Superior temporal gyrus (tissue), 1 donor: Measurements from ENCODE around the gene FER.
"Not testable (repeated sequence)": the region's sequence is repeated elsewhere in the genome, so short reads cannot be mapped to it uniquely, and the experiment has no call there.

Experiments used
- DNase-seq: peaks from one replicate; pipeline ENCODE4 v3.0.0-alpha.2; 2016; ENCODE audit errors: extremely low spot score

FER gene

GRCh38 chr5:108747774-108748400, at the start of gene FER:
Gene FER (plus strand): TSS chr5:108747897. CDS start chr5:108798183, 50,286 bp downstream.
- DNase-seq: peak; percentile 69

- DNase-seq: not testable (repeated sequence)
Observed at GRCh38 chr5:108700388-108700787, 47.3 kb upstream of the FER start.

DNA sequence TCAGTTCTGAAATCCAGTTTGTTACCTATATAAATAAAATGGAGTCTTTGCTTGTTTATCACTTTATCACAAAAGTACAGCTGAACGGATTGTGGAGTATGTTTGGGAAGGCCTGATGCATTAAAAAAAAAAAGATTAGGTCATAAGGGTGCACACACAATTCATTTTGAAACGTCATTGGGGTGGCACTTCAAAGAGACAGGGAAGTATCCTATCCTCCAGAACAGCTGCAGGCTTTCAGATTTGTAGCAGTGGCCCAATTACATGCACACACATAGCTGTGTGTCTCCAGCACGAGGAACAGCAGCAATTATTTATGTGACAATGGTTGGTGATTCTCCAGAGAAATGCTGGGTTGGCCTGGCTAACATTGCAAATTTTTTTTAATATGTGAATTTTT, 46.8 kb upstream of the FER start:
- DNase-seq: peak; percentile 33

- no peak for DNase-seq
Observed at GRCh38 chr5:108702546-108702945, 45.2 kb upstream of the FER start.

DNA sequence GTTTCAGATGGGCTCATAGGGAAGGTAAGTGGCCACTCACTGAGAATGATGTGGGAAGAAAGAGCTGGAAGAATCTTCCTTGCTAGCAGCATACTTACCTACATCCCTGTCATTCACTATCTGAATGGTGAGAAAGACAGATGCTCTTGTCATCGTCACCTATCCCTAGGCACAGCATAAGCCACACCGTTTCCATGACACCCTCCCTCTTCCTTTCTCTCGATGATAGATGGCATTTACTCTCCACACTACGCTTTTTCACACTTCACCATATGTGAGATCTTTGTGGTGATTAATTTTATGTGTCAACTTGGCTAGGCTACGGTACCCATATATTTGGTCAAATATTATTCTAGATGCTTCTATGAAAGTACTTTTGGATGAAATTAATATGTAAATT, 44.4 kb upstream of the FER start:
- DNase-seq: peak; percentile 25

DNA sequence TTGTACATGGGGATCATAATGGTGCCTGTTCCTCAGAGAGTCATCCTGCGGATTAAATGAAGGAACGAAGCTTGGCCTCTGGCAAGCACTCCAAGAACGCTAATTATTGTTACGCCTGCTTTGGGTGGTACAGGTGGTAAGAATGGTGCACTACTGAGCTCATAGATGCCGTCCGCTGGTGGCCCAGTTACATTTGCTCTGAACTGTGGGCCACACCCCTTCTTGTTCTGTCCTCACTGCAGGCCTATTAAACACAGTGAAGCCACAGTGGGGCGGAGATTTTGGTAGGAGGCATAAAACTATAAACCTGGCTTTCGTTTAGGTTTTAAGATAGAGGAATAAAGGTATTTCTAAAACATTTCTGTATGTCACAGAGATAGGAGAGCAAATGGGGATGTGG, 40.6 kb upstream of the FER start:
- DNase-seq: no peak

DNA sequence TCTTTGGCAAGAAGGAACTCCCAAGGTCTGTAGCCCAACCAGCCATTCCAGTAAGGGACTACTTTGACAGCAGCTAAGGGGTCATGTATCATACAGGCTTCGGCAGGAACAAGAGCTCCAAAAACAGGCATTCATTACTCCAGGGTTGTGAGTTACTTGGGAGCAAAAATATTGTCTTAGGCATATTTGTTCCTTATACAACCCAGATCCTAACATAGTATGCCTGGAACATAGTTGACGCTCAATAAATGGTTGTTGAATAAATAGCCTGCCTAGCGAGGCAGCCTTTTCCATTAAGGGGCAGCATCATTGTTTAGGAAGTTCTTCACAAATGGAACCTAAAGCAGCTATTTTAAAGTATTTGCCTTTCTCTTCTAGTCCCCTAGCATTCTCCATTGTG, 35.8 kb upstream of the FER start:
- DNase-seq: no peak

DNA sequence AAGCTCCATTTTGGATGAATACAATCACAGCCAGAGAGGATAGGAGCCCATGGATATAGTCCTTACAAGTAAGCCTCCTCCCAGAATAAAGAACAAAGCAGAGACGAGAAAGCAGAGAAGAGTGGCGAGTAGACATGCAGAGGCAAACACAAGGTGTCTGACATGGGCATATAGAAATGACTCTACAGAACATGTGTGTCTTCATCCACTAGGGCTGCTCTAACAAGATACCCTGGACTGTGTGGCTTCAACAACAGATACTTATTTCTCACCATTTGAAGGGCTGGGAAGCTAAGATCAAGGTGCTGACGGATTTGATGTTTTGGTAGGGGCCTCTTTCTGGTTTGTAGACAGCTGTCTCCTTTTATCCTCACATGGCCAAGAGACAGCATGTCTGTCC, 32.3 kb upstream of the FER start:
- DNase-seq: no peak

GRCh38 chr5:108720391-108720790, 27.3 kb upstream of the FER start:
- no peak for DNase-seq

DNA sequence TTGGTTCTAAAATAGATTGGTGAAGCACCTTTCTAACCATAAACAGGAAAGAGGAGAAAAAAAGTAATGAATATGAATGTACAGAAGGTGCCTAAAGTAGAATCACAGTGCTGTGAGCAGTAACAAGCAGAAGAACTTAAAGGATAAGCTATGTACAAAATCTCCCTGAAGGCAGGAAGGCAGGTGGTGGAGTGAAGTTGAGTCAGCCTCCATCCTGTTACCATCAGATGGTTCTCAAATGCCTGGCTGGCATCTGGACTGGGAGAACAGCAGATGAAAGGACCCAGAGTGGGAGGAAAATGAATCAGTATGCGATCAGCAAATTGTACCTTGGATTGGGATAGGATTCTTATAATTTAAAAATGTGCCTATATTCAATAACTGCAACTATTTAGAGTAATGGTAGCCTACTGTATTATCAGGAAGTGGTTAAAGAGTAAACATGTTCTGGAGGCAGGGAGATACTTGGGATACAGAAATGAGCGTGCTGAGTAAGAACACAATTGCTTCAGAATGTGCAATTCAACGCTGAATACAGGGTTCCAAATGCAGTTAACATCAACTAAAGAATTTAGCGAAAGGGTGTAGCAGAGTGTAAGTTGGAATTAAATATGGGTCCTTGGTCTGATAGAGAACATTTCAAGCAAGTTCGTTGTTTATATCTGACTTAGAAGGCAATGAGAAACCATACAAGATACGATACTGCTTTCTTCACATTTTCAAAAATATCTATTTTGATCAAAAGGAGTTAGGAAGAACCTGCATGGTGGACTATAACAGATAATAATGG, 21.1 kb upstream of the FER start:
- DNase-seq: peak; percentile 59

GRCh38 chr5:108727236-108727650, 20.5 kb upstream of the FER start:
- DNase-seq: peak; percentile 54

DNA sequence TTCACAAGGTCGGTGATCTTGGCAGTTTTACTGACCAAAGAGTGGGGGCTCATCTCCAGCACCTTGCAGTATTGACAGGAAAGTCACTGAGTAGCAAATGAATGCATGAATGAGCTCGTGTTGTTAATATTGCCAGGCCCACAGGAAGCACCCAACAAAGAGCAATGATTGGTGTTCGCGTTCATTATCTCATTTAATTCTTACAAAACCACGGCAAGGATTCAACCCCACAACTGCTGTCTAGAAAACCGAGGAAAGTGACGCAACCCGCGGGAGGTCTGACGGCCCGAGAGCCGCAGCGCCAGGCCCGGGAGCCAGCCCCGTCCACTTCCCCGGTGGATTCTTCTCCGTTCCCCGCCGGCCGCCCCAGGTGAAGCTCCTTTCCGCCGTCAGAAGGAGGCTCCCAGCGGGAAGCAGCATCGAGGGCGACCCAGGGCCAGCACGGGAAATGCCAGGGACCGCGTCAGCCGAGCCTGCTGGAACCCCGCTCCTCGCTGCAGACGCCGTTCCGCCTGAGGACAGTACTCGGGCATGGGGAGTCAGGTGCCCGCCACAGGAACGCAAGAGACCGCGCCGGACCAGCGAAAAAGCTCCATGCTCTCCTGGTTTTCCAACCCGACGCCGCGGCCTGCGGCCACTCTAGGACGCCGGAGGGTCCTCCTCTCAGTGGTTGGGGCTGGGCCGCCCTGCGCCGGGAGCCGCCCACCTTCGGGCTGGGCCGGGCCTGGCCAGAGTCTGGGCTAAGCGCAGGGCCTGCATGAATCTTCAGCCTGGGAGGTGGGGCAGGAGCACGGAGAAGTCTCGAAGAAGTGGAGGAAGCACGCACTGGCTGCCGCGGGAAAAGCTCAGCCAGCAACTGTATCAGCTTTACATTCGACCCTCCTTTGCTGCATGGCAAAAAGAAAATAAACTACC, 19.8 kb upstream of the FER start:
- peak; percentile 75 for DNase-seq

GRCh38 chr5:108728566-108729241, 19.0 kb upstream of the FER start:
- peak; percentile 57 for DNase-seq

DNA sequence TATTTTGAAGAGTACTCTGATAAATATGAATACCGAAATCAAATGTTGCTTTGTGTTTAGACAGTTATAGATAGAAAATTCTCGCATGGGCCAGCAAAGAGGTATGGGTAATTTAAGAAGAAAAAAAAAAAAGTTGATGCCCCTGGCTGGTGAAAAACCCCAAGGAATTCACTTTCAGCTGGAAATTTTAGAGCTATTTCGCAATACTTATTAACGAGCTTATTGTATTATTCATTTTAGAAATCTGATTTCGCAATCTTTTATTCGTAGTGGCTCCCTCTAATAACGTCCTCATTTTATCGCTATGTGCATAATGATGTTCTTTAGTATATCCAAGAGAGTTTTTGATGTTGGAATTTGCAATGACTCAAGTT, 18.5 kb upstream of the FER start:
- no peak for DNase-seq

GRCh38 chr5:108730617-108731340, 16.9 kb upstream of the FER start:
- no peak for DNase-seq

DNA sequence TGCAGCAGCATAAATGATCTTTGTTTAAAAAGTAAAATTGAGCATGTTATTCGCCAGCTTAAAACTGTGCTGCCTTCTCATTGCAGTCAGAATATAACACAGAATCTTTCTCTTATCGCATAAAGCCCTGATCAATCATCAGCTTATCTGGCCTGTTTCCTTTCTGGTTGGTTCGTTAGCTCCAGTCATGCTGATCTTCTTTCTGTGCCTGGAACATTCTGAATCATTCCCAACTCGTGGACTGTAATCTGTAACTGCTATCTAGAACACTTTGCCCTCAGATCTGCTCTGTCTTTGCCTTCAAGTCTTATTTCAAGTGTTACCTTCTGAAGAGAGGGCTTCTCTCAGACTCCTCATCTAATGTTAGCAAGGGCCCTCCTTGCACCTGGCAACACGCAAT, 11.9 kb upstream of the FER start:
- no peak for DNase-seq

DNA sequence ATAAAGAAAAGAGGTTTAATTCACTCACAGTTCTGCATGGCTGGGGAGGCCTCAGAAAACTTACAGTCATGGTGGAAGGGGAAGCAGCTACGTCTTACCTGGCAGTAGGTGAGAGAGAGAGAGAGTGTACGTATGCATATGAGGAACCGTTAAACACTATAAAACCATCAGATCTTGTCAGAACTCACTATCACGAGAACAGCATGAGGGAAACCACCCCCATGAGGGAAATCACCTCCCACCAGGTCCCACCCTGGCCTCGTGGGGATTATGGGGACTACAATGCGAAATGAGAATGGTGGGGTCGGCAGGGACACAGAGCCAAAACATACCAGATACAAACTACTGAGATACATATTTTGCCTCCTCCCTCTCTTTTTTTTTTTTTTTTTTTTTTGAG, 10.8 kb upstream of the FER start:
- DNase-seq: no peak

DNA sequence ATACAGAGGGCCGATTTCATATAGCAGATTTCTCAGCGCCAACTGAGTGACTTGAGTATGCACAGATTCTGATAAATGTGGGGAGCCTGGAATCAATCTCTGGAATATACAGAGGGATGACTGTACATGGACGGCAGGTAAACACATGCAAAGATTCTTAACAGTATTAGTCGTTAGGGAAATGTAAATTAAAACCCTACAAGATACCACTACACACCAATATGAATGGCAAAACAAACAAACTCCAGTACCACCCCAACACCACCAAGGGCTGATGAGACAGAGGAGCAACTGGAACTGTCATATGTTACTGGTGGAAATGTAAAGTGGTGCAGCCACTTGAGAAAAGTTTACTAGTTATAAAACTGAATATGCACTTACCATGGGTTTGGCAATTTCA, 8.3 kb upstream of the FER start:
- no peak for DNase-seq

GRCh38 chr5:108739906-108740305, 7.8 kb upstream of the FER start:
- no peak for DNase-seq

- DNase-seq: no peak
Observed at GRCh38 chr5:108743319-108743718, 4.4 kb upstream of the FER start.

DNA sequence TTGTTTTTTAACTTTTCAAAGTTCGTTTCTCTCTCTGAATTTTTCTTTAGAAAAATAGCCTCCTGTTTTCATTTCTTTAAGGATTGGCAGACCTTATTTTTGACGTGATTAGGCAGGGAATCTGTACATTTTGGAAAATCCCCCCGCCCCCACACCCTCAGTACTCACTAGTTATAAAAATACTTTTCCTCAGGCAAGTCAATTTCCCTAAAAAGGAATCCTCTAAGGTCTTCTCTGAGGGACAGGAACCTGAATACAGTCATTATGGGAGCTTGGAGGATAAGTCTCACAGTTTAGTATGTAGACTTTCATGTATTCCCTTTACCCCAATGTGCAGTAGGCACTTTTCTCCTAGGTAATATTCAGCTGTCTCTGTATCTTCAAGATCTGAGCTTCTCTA, 3.9 kb upstream of the FER start:
- DNase-seq: no peak
